Placental epithelial cell (primary cell): ENCODE data around the gene REP15. TPM values are rescaled to one million over a fixed set of nuclear protein-coding genes. Genes with fewer than 3 reads are reported as not detected.

Source experiments
- total RNA-seq: library from RNA; depleted of rRNA; stranded (reverse); fragments of >200 nt; gene quantifications from 2 replicates; pipeline ENCODE4 v1.2.3, GENCODE V29; 2012

Gene REP15, protein sequence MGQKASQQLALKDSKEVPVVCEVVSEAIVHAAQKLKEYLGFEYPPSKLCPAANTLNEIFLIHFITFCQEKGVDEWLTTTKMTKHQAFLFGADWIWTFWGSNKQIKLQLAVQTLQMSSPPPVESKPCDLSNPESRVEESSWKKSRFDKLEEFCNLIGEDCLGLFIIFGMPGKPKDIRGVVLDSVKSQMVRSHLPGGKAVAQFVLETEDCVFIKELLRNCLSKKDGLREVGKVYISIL
- 0.65 and 0.79 TPM in 2 replicates for total RNA-seq

DNA sequence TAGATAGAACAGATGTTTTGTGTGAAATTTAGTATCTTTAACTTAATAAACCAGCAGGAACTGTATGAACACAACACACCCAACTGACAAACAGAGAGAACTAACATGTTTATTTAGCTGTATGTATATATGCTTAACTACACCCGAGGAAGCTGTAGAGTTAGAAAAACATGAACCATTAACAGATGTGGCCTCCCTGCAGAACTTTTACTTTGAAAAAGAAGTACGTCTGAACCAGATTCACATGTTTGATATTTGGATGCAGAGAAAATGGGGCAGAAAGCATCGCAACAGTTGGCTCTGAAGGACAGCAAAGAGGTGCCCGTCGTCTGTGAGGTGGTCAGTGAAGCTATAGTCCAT, at the start of gene REP15:
TSS of gene REP15 (plus strand) at position 155 of the 360 bp plus-strand sequence. CDS start at position 271, 116 bp downstream.

DNA sequence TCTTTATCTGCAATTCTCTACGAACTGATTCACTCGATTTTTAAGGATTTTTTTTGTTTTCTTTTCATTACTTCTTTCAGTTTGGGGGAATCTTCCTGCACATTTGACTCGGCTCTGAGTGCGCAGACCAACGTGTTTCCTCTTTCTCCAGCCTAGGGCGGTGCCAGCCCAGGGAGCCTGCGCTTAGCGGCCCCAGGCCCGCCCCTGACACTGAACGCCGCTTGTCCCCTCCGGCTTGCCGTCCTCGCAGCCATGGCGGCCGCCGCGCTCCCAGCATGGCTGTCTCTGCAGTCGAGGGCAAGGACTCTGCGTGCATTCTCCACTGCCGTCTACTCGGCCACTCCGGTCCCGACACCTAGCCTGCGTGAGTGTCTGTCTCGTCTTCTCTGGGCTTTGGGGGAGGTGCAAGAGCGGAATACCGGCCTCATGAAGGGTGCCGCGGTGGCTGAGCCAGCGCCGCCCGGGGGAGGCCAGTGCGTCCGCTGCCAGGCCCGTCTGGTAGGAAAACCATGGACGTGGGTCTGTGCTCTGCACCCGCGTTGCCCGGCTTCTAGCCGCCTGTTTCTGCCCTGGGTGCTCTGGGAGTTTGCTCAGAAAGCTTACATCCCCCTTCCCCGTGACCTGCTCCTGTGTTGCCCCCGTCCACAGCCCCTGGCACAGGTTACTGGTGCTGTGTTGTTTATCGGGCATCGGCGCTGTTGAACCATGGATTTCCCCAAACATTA, 14.5 kb downstream of the REP15 start, which contains the start of gene MRPS35:
TSS of gene MRPS35 (plus strand) at position 241 of the 725 bp plus-strand sequence. CDS start at position 253, 12 bp downstream.

Other genes starting within 250 kb of the REP15 start
- 0.39 TPM in 1 of 2 replicates, not detected in the other for gene SMCO2, start 249.7 kb upstream of the REP15 start, total RNA-seq
- gene PPFIBP1, start 172.2 kb upstream of the REP15 start, total RNA-seq, result 59.3 and 72.2 TPM in 2 replicates
- 35.7 and 43.3 TPM in 2 replicates for gene MRPS35, start 14.4 kb downstream of the REP15 start, total RNA-seq
- 26.7 and 31.0 TPM in 2 replicates for gene KLHL42, start 83.8 kb downstream of the REP15 start, total RNA-seq
- not detected in 2 replicates for gene MANSC4, start 83.8 kb downstream of the REP15 start, total RNA-seq